Measurements from ENCODE around the gene NUP210L. TPM values are rescaled to one million over a fixed set of nuclear protein-coding genes. Genes with fewer than 3 reads are reported as not detected.

NUP210L gene
- total RNA-seq, 4 donors from 2014 or later = not detected

GRCh38 chr1:153945131-153945794 lies 209.6 kb downstream of the NUP210L start:
- DNase-seq = peak; percentile 65
- Histone ChIP-seq H3K27ac (peak overlapping the region; percentile 97 to 99 (median 99)), H3K4me3 (peak overlapping the region; percentile 79 to 97 (median 92)), H3K9me3 (no peaks in the 10 kb centered on the region), H3K36me3 (peaks cover 0 to 23% (median 10%) of the 10 kb centered on the region in 4 donors), H3K4me1 (peaks cover 0 to 15% (median 11%) of the 10 kb centered on the region in 4 donors), H3K27me3 (no peaks in the 10 kb centered on the region)
- in situ Hi-C loops (cut with MboI; ENCODE audit: low pct_ligation_motif_present in 1 of 4, low pct_unique_long_range_greater_than_20kb in 1 of 4, low sequenced_read_pairs in 3 of 4) = loop anchor here in 2 of 4 donors (25.0 kb wide), 1 partner anchor 133 kb away; no protein-coding TSS in a partner anchor
- TF ChIP-seq CTCF (IDR thresholded peaks at IDR 0.05) (peak in 1 of 5 experiments; percentile 7), POLR2A (IDR thresholded peaks at IDR 0.05) (no peak)
- intact Hi-C loops (cut with DNase I; ENCODE audit: low total_unique reads) = no loop called here
- WGBS, 2 donors (ENCODE audit: low coverage in 1 of 2) = 10 to 60% methylated on average over 3 to 12 of the region's 12 CpGs

DNA sequence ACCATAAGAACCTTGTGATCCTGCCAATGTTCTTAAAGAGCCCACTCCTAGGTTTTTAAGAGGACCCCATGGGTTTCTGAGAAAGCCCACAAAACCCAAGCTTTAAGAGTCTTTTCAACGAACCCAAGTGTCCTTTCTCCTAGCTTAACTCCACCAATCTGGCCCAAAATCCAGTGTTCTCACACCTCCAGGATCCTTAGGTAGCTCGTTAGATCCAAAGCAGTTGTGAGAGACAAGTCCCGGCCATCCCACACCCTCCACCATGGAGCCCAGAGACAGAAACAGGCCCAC lies 210.1 kb downstream of the NUP210L start:
- Histone ChIP-seq H3K4me1 (peaks cover 0 to 15% (median 11%) of the 10 kb centered on the region in 4 donors), H3K27me3 (no peaks in the 10 kb centered on the region), H3K27ac (peak overlapping the region; percentile 97 to 99 (median 99)), H3K36me3 (peaks cover 0 to 18% (median 8%) of the 10 kb centered on the region in 4 donors), H3K9me3 (no peaks in the 10 kb centered on the region), H3K4me3 (peak overlapping the region in 2 of 4 donors; percentile 91 to 97)
- intact Hi-C loops (cut with DNase I; ENCODE audit: low total_unique reads) = no loop called here
- WGBS, 2 donors (ENCODE audit: low coverage in 1 of 2) = 43 to 64% methylated on average over 2 to 3 of the region's 3 CpGs
- in situ Hi-C loops (cut with MboI; ENCODE audit: low pct_ligation_motif_present in 1 of 4, low pct_unique_long_range_greater_than_20kb in 1 of 4, low sequenced_read_pairs in 3 of 4) = loop anchor here in 2 of 4 donors (25.0 kb wide), 1 partner anchor 132 kb away; no protein-coding TSS in a partner anchor
- no peak for TF ChIP-seq POLR2A (IDR thresholded peaks at IDR 0.05)
- no peak for TF ChIP-seq EP300 (IDR thresholded peaks at IDR 0.05; ENCODE audit: low read depth)
- no peak for TF ChIP-seq CTCF (IDR thresholded peaks at IDR 0.05)
- TF ChIP-seq POLR2AphosphoS5 (IDR thresholded peaks at IDR 0.05) = no peak
- DNase-seq = no peak

- H3K36me3 ChIP-seq = peaks cover 0 to 15% (median 6%) of the 10 kb centered on the region in 4 donors
- intact Hi-C loops (cut with DNase I; ENCODE audit: low total_unique reads) = no loop called here
Observed at GRCh38 chr1:153944005-153944826, 210.7 kb downstream of the NUP210L start.

More at GRCh38 chr1:153944005-153944826, 210.7 kb downstream of the NUP210L start:
- Histone ChIP-seq H3K27ac (peak overlapping the region; percentile 97 to 99 (median 99)), H3K9me3 (no peaks in the 10 kb centered on the region), H3K4me3 (peak overlapping the region in 1 of 4 donors; percentile 91), H3K27me3 (no peaks in the 10 kb centered on the region), H3K4me1 (peaks cover 0 to 15% (median 11%) of the 10 kb centered on the region in 4 donors)
- TF ChIP-seq POLR2AphosphoS5 (IDR thresholded peaks at IDR 0.05) (no peak), EP300 (IDR thresholded peaks at IDR 0.05; ENCODE audit: low read depth) (no peak), CTCF (IDR thresholded peaks at IDR 0.05) (no peak), POLR2A (IDR thresholded peaks at IDR 0.05) (no peak)
- WGBS, 2 donors (ENCODE audit: low coverage in 1 of 2) = 85% methylated on average over 15 of the region's 15 CpGs; no CpG with 5 or more reads in 1 of the 2 donors
- in situ Hi-C loops (cut with MboI; ENCODE audit: low pct_ligation_motif_present in 1 of 4, low pct_unique_long_range_greater_than_20kb in 1 of 4, low sequenced_read_pairs in 3 of 4) = loop anchor here in 2 of 4 donors (25.0 kb wide), 1 partner anchor 132 kb away; no protein-coding TSS in a partner anchor
- DNase-seq = no peak
